Endothelial cell (in vitro differentiated cells): ENCODE results near the gene IL5. TPM values are rescaled to one million over a fixed set of nuclear protein-coding genes. Genes with fewer than 3 reads are reported as not detected.

Source experiments
- DNase-seq: peaks from one replicate; pipeline ENCODE4 v3.0.0; 2021; ENCODE audit warnings: low spot score
- H3K27ac Mint-ChIP-seq: one replicate; pipeline ENCODE4 v1.8.0; 2021; ENCODE audit warnings: mixed read lengths, inconsistent platforms; ENCODE audit not compliant: unreplicated experiment
- H3K27me3 Mint-ChIP-seq: one replicate; pipeline ENCODE4 v1.8.0; 2021; ENCODE audit warnings: mild to moderate bottlenecking, moderate library complexity, mixed read lengths, inconsistent platforms; ENCODE audit not compliant: unreplicated experiment
- H3K36me3 Mint-ChIP-seq: one replicate; pipeline ENCODE4 v1.8.0; 2021; ENCODE audit warnings: mild to moderate bottlenecking, low read depth, mixed read lengths, inconsistent platforms; ENCODE audit not compliant: unreplicated experiment
- H3K4me1 Mint-ChIP-seq: one replicate; pipeline ENCODE4 v1.8.0; 2021; ENCODE audit warnings: mild to moderate bottlenecking, mixed read lengths, inconsistent platforms; ENCODE audit not compliant: unreplicated experiment
- H3K4me3 Mint-ChIP-seq: one replicate; pipeline ENCODE4 v1.8.0; 2021; ENCODE audit warnings: mild to moderate bottlenecking, mixed read lengths, inconsistent platforms; ENCODE audit not compliant: unreplicated experiment
- H3K9me3 Mint-ChIP-seq: one replicate; pipeline ENCODE4 v1.8.0; 2021; ENCODE audit warnings: mixed read lengths, inconsistent platforms; ENCODE audit not compliant: unreplicated experiment
- CTCF ChIP-seq: fragments of 200-600 bp; sonication (generic); IDR thresholded peaks from one replicate; pipeline ENCODE4 v1.5.0; 2021; ENCODE audit warnings: antibody characterized with exemption; ENCODE audit not compliant: unreplicated experiment
- total RNA-seq: library from RNA; stranded (reverse); fragmentation: NEBNext Ultra II Directional; extraction: Animal tissue kit (Norgen Biotek cat#: 25700); gene quantifications from one replicate; pipeline ENCODE4 v1.2.1, GENCODE V29; 2021; ENCODE audit not compliant: unreplicated experiment

The IL5 gene
- total RNA-seq, 1 donor from 2014 or later = not detected

GRCh38 chr5:132505641-132506040, 37.7 kb downstream of the IL5 start:
- Mint-ChIP-seq H3K4me3 (no peak overlapping the region), H3K36me3 (no peaks in the 10 kb centered on the region), H3K4me1 (no peaks in the 10 kb centered on the region), H3K27ac (no peak overlapping the region), H3K27me3 (peaks cover 8% of the 10 kb centered on the region), H3K9me3 (no peaks in the 10 kb centered on the region)
- no peak for DNase-seq
- no peak for TF ChIP-seq CTCF

- Mint-ChIP-seq H3K27ac (no peak overlapping the region), H3K4me3 (no peak overlapping the region), H3K27me3 (peaks cover 7% of the 10 kb centered on the region), H3K4me1 (no peaks in the 10 kb centered on the region), H3K9me3 (no peaks in the 10 kb centered on the region), H3K36me3 (no peaks in the 10 kb centered on the region)
- TF ChIP-seq CTCF = no peak
- DNase-seq = no peak
Measured at GRCh38 chr5:132504746-132505145, 38.6 kb downstream of the IL5 start.

- peak overlapping the region; percentile 27 for H3K4me3 Mint-ChIP-seq
- H3K36me3 Mint-ChIP-seq = no peaks in the 10 kb centered on the region
- peaks cover 6% of the 10 kb centered on the region for H3K27me3 Mint-ChIP-seq
- TF ChIP-seq CTCF = no peak
- no peaks in the 10 kb centered on the region for H3K9me3 Mint-ChIP-seq
- no peak overlapping the region for H3K27ac Mint-ChIP-seq
- H3K4me1 Mint-ChIP-seq = no peaks in the 10 kb centered on the region
- no peak for DNase-seq
Measured at GRCh38 chr5:132503244-132503643, 40.1 kb downstream of the IL5 start.

GRCh38 chr5:132501961-132502931, 41.1 kb downstream of the IL5 start:
- Mint-ChIP-seq H3K4me1 (no peaks in the 10 kb centered on the region), H3K27me3 (peaks cover 6% of the 10 kb centered on the region), H3K36me3 (no peaks in the 10 kb centered on the region), H3K4me3 (no peak overlapping the region), H3K9me3 (no peaks in the 10 kb centered on the region), H3K27ac (no peak overlapping the region)
- DNase-seq = no peak
- TF ChIP-seq CTCF = no peak

GRCh38 chr5:132501629-132501956, 41.7 kb downstream of the IL5 start:
- H3K27me3 Mint-ChIP-seq = peaks cover 6% of the 10 kb centered on the region
- no peaks in the 10 kb centered on the region for H3K9me3 Mint-ChIP-seq
- DNase-seq = no peak
- no peak for TF ChIP-seq CTCF
- no peak overlapping the region for H3K4me3 Mint-ChIP-seq
- no peaks in the 10 kb centered on the region for H3K36me3 Mint-ChIP-seq
- H3K4me1 Mint-ChIP-seq = no peaks in the 10 kb centered on the region
- H3K27ac Mint-ChIP-seq = no peak overlapping the region
